ENCODE data around the gene ZNF750. TPM values are rescaled to one million over a fixed set of nuclear protein-coding genes. Genes with fewer than 3 reads are reported as not detected.

The ZNF750 gene
- total RNA-seq, 4 donors from 2014 or later: not detected

GRCh38 chr17:82817947-82818346 is 21.9 kb downstream of the ZNF750 start:
- Histone ChIP-seq H3K4me3 (no peak overlapping the region), H3K27ac (no peak overlapping the region), H3K9me3 (peaks cover 0 to 23% (median 2%) of the 10 kb centered on the region in 4 donors), H3K36me3 (peaks cover 0 to 94% (median 0%) of the 10 kb centered on the region in 3 donors), H3K27me3 (no peaks in the 10 kb centered on the region), H3K4me1 (no peaks in the 10 kb centered on the region)
- no peak for DNase-seq (ENCODE audit: low spot score in 2 of 2)
- 92 to 94% methylated on average over 5 of the region's 5 CpGs for WGBS, 2 donors
- TF ChIP-seq EP300 (IDR thresholded peaks at IDR 0.05) (no peak), CTCF (IDR thresholded peaks at IDR 0.05) (no peak), POLR2A (IDR thresholded peaks at IDR 0.05) (no peak)

- H3K36me3 ChIP-seq: peaks cover 0 to 94% (median 0%) of the 10 kb centered on the region in 3 donors
- no peak for TF ChIP-seq EP300 (IDR thresholded peaks at IDR 0.05)
- no peak for TF ChIP-seq POLR2A (IDR thresholded peaks at IDR 0.05)
- no peak for TF ChIP-seq CTCF (IDR thresholded peaks at IDR 0.05)
- peaks cover 0 to 23% (median 2%) of the 10 kb centered on the region in 4 donors for H3K9me3 ChIP-seq
- WGBS, 2 donors: 85% methylated on average over 7 of the region's 7 CpGs
- no peaks in the 10 kb centered on the region for H3K27me3 ChIP-seq
- H3K4me3 ChIP-seq: no peak overlapping the region
- H3K4me1 ChIP-seq: no peaks in the 10 kb centered on the region
- no peak overlapping the region for H3K27ac ChIP-seq
- DNase-seq (ENCODE audit: low spot score in 2 of 2): no peak
Measured at GRCh38 chr17:82816358-82816757, 23.5 kb downstream of the ZNF750 start.

GRCh38 chr17:82815790-82816305 is 24.0 kb downstream of the ZNF750 start:
- Histone ChIP-seq H3K4me3 (no peak overlapping the region), H3K27ac (no peak overlapping the region), H3K36me3 (peaks cover 0 to 94% (median 0%) of the 10 kb centered on the region in 3 donors), H3K4me1 (no peaks in the 10 kb centered on the region), H3K27me3 (no peaks in the 10 kb centered on the region), H3K9me3 (peaks cover 0 to 20% (median 2%) of the 10 kb centered on the region in 4 donors)
- WGBS, 2 donors: 85 to 90% methylated on average over 13 of the region's 13 CpGs
- no peak for DNase-seq (ENCODE audit: low spot score in 2 of 2)
- TF ChIP-seq EP300 (IDR thresholded peaks at IDR 0.05) (no peak), CTCF (IDR thresholded peaks at IDR 0.05) (no peak), POLR2A (IDR thresholded peaks at IDR 0.05) (no peak)

- Histone ChIP-seq H3K9me3 (peaks cover 0 to 15% (median under 1%) of the 10 kb centered on the region in 4 donors), H3K4me3 (no peak overlapping the region), H3K27me3 (no peaks in the 10 kb centered on the region), H3K4me1 (no peaks in the 10 kb centered on the region), H3K36me3 (peaks cover 0 to 94% (median 0%) of the 10 kb centered on the region in 3 donors), H3K27ac (no peak overlapping the region)
- WGBS, 2 donors: 92 to 95% methylated on average over 5 of the region's 5 CpGs
- no peak for DNase-seq (ENCODE audit: low spot score in 2 of 2)
- TF ChIP-seq POLR2A (IDR thresholded peaks at IDR 0.05) (no peak), CTCF (IDR thresholded peaks at IDR 0.05) (no peak), EP300 (IDR thresholded peaks at IDR 0.05) (no peak)
Measured at GRCh38 chr17:82815354-82815753, 24.5 kb downstream of the ZNF750 start.

GRCh38 chr17:82814834-82815233 is 25.0 kb downstream of the ZNF750 start:
- H3K36me3 ChIP-seq: peaks cover 0 to 94% (median 0%) of the 10 kb centered on the region in 3 donors
- H3K9me3 ChIP-seq: peaks cover 0 to 10% (median 0%) of the 10 kb centered on the region in 4 donors
- H3K27ac ChIP-seq: no peak overlapping the region
- H3K27me3 ChIP-seq: no peaks in the 10 kb centered on the region
- H3K4me1 ChIP-seq: no peaks in the 10 kb centered on the region
- no peak for TF ChIP-seq EP300 (IDR thresholded peaks at IDR 0.05)
- no peak for TF ChIP-seq CTCF (IDR thresholded peaks at IDR 0.05)
- TF ChIP-seq POLR2A (IDR thresholded peaks at IDR 0.05): no peak
- 95 to 96% methylated on average over 19 to 20 of the region's 20 CpGs for WGBS, 2 donors
- DNase-seq (ENCODE audit: low spot score in 2 of 2): no peak
- no peak overlapping the region for H3K4me3 ChIP-seq

All from tibial nerve (tissue), 4 donors.